CD4-positive, alpha-beta T cell treated with Interleukin-21 for 1 hour (primary cell): ENCODE data around the gene CTNNB1.
"Not testable (repeated sequence)": the region's sequence is repeated elsewhere in the genome, so short reads cannot be mapped to it uniquely, and the experiment has no call there.

ENCODE experiments used
- DNase-seq: peaks from one replicate; pipeline ENCODE4 v3.0.0-alpha.2; 2020

CTNNB1 gene

GRCh38 chr3:41259449-41260062, 60.3 kb downstream of the CTNNB1 start:
- DNase-seq, result no peak

- no peak for DNase-seq
These were observed 60.8 kb downstream of the CTNNB1 start for GRCh38 chr3:41260063-41260450.

GRCh38 chr3:41265011-41265545, 65.8 kb downstream of the CTNNB1 start:
- no peak for DNase-seq

- no peak for DNase-seq
These were observed 66.5 kb downstream of the CTNNB1 start for GRCh38 chr3:41265823-41266273.

GRCh38 chr3:41267975-41268640, 68.8 kb downstream of the CTNNB1 start:
- DNase-seq, result no peak

GRCh38 chr3:41272667-41273066, 73.4 kb downstream of the CTNNB1 start:
- DNase-seq, result no peak

GRCh38 chr3:41274944-41275668, 75.8 kb downstream of the CTNNB1 start:
- no peak for DNase-seq

- DNase-seq, result no peak
These were observed 76.9 kb downstream of the CTNNB1 start for GRCh38 chr3:41276191-41276590.

GRCh38 chr3:41277790-41278465, 78.6 kb downstream of the CTNNB1 start:
- DNase-seq, result no peak

- not testable (repeated sequence) for DNase-seq
These were observed 85.6 kb downstream of the CTNNB1 start for GRCh38 chr3:41284934-41285333.

GRCh38 chr3:41286305-41286704, 87.0 kb downstream of the CTNNB1 start:
- DNase-seq, result no peak

GRCh38 chr3:41288785-41289184, 89.5 kb downstream of the CTNNB1 start:
- DNase-seq, result no peak
